HG03571 (cell line): ENCODE measurements around the gene ZFYVE21.

Experiments used
- ATAC-seq: cut with Tn5 transposase; IDR thresholded peaks from one replicate; pipeline ENCODE4 v1.9.1; 2021; ENCODE audit not compliant: unreplicated experiment

ZFYVE21 gene

DNA sequence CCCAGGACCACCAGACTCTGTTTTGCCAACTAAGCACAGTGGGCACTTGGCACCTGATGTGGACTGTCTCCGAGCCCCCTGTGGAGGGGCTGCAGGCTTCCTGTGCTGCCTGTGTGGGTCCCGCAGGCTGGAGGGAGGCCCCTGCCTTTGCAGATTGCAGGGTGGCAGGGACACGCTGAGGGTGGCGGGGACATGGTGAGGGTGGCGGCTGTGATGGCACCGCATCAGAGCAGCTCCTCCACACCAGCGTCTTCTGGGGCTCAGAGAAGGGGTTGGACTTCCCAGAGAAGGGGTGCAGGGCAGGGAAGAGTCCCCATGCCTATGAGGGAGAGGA lies 8.1 kb downstream of the ZFYVE21 start:
- no peak for ATAC-seq

- ATAC-seq = no peak
Observed at GRCh38 chr14:103724116-103724515, 8.5 kb downstream of the ZFYVE21 start.

DNA sequence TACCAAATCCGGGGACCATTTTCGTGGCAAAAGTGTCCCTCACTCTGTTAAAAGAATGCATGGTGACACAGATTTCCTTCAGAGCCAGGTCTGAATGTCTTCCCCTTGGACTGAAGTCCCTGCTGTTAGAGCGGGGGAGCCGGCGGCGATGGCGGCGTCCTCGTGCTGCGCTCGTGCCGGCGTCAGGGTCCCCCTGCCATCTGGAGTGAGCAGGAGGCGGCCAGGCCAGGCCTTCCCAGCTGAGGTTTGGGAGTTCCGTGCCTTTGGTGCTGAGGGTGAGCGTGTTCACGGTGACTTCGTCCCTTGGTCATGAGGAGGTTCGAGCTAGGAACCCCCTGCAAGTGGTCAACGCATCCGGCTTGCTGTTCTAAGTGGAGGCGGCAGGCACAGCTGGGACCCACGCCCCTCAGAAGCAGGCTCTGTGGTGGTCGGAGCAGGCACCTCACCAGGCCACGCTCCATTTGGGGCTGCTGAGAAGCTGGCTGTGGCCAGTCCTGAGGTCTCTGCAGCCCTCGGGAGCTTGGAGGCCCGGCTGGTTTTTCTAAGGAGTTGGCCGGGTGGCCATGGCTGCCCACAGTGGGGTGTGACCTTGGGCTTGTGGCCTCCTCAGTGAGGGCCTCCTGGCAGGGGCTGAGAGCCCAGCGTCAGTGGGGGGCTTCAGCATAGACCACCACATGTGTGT lies 9.5 kb downstream of the ZFYVE21 start:
- ATAC-seq = no peak

GRCh38 chr14:103725739-103726395 lies 10.3 kb downstream of the ZFYVE21 start:
- ATAC-seq = no peak

DNA sequence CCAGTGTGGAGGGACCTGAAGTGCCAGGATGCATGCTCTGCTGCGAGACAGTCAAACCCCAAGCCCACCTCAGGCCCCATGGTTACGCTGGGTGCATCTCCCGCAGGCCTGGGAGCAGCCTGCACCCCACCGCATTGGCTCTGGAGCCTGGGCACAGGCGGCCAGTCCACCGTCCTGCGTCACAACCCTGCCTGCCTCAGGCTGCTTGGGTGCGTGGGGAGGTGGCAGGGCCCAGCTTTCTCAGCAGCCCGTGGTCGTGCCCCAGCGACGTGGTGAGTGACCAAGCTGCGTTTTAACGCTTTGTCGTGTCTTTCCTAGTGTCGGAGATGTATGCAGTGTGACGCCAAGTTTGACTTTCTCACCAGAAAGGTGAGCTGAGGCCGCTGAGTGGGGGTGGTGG lies 10.9 kb downstream of the ZFYVE21 start:
- ATAC-seq = no peak

DNA sequence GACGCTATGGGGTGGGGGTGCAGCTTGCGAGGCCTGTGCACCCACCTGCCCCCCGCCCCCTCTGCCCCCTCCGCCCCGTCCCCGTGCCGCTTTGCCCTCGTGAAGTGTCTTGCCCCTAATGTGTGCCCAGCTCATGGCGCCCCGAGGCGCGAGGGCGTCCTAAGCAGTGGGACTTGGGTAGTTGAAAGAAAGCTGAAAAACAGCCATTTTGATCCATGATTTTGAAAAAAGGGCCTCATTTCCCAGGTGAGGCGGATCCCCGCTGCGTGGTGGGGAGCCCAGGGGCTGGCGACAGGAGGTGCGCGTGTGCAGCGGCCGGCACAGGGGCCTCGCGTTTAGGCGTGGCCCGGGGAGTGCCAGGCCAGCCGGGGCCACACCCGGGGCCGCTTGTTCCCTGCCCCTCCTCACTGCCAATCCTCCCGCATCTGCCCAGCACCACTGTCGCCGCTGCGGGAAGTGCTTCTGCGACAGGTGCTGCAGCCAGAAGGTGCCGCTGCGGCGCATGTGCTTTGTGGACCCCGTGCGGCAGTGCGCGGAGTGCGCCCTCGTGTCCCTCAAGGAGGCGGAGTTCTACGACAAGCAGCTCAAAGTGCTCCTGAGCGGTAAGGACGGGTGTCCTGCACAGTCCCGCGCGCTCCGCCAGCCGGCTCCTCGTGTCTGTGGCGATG lies 11.8 kb downstream of the ZFYVE21 start:
- ATAC-seq = no peak

DNA sequence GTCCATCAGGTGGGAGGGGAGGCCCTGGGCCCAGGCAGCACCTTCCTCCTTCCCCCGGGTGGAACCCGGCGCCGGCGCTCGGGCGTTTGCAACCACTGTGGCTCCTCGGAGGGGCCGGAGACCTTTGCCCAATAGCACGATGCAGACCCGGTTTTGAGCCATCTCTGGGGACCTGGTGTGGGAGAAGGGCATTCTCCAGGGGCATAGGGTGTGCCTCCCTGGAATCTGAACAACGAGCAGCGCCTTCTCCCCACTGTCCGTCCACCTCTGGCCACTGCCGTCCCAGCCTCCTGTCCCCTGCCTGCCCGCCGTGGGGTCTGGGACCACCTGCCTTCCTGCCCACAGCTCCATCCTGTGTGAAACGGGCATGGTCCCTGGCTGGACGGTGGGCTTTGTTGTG lies 12.5 kb downstream of the ZFYVE21 start:
- ATAC-seq = no peak

DNA sequence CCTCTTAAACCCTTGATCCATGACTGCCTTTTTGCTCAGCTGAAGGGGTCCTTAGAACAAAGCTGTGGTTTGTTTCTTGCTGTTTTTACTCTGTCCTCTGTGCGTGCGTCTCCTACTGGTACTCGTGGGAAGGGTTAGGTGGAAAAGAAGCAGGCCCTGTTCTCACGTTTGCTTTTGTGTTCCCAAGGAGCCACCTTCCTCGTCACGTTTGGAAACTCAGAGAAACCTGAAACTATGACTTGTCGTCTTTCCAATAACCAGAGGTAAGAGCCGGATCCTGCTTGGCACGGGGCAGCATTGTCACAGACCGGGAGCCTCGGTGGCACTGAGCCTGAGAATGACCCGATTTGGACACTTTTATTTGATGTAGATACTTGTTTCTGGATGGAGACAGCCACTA lies 13.1 kb downstream of the ZFYVE21 start:
- no peak for ATAC-seq

DNA sequence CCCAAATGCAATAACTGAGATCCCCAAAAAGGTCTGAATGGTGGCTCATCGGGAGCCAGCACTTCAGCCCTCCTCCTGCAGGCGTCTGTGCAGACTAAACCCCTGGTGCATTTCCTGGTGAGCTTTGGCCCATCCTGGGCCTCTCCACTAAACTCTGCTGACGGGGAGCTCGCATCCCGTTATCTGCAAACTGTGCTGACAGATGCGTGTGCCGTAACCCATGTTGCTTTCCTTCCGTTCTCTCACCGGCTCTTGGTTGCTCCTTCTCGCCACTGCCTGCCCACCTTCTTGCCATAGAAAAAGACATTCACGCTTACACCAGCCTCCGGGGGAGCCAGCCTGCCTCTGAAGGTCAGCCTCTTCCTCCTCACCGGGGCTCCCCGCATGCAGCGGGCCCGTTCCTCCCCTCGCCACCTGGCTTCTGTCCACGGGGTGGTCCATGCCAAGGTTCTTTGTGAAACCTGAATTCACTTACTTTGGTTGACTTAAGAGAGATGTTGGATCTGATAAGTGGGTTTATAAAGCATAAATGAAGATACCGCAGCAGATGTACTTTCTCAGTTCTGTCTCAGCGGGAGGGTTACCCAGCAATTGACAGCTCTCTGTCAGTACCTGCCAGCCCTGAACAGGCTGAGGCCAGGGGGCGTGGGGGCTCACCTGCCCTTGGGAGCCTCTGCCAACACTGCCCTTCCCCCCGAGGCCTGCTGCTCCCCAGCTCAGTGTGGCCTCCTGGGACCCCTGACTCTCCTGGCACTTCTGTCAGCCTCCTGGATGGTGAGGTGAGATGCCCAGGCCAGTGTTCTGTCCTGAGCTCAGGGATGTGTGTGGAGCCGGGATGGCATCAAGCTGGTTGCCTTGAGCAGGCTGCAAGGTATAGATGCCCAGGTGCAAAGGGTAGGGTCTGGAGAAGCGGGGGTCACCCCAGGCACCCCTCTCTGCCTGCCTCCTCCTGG lies 14.2 kb downstream of the ZFYVE21 start:
- ATAC-seq = no peak

- no peak for ATAC-seq
Observed at GRCh38 chr14:103730490-103731035, 15.0 kb downstream of the ZFYVE21 start.

DNA sequence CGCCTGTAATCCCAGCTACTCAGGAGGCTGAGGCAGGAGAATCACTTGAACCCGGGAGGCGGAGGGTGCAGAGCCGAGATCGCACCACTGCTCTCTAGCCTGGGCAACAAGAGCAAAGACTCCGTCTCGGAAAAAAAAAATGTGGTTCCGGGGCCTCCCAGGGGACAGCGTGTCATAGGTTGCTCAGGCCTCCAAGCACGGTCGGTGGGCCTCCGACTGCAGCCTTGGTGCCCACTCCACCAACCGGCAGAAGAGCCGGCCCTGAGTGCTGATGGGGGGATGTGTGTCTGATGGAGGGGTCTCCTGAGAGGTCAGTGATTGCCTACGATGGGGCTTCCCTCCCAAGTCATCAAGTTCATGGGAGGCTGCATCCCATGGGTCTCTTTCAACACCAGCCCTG lies 15.9 kb downstream of the ZFYVE21 start:
- no peak for ATAC-seq

DNA sequence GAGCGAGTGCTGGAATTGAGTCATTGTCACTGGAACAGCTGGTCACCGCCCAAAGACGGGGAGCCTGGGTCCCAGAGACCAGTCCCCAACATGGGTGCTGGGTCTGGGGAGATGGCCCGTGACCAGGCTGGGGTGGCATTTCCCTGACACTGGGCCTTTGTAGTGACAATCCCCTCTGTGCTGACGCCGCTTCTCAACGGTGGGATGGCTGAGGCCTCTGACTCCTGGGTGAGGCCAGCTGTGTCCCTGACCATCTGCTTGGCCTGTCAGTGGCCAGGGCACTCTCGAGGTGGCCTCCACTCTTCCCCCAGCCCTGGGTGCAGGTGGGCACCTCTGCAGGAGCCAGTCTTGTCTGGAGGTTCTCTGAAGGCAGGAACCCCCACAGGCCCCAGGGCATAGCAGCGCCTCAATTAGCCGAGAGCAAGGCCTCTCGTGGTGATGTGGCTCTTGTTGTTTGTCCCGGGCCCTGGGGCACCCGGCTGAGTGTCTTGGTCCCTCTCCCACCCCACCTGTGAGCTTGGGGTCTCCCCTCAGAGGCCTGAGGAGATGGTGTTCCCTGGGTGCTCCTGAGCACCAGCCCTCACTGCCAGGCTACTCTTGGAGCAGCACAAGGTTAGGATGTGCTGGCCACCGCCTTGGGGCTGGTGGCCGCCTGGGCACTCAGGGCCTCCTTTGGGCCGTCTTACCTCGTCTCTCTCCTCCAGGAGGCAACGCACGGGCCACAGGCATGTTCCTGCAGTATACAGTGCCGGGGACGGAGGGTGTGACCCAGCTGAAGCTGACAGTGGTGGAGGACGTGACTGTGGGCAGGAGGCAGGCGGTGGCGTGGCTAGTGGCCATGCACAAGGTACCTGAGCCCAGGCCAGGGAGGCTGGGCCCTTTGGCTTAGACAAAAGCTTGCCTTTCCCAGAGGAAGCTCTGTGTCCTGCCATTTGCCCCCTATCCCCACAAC lies 16.6 kb downstream of the ZFYVE21 start:
- no peak for ATAC-seq

DNA sequence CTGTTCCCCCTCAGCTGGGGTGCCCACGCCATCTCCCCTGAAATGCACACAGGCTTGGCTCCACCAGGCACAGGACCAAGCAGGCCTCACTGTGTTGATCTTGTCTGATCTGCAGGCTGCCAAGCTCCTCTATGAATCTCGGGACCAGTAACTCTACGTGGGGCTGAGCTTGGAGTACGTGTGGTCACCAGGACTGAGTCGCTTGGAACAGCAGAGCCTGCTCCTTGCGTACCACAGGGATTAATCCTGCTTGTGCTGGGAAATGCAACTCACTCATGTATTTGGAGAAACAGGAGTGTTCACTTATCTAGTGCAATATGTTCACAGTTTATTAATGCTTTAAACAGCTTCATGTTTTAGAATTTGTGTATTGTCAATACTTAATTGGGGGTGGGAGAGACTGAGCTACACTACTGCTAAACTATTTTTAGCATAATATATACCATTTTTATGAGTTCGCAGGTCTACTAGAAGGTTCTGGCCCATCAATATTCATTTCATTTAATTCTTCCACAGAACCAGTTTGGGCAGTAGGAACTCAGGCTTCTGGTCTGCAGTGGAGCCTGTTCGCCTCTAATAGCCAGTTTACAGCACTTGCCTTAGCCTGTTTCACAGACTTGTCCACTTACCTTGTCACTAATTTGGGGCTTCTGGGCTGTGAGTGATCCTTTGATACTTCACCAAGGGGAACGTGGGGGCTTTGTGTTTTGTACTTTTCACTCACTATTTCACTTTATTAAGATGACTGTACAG lies 17.4 kb downstream of the ZFYVE21 start:
- ATAC-seq = no peak

GRCh38 chr14:103733651-103734050 lies 18.0 kb downstream of the ZFYVE21 start:
- no peak for ATAC-seq

DNA sequence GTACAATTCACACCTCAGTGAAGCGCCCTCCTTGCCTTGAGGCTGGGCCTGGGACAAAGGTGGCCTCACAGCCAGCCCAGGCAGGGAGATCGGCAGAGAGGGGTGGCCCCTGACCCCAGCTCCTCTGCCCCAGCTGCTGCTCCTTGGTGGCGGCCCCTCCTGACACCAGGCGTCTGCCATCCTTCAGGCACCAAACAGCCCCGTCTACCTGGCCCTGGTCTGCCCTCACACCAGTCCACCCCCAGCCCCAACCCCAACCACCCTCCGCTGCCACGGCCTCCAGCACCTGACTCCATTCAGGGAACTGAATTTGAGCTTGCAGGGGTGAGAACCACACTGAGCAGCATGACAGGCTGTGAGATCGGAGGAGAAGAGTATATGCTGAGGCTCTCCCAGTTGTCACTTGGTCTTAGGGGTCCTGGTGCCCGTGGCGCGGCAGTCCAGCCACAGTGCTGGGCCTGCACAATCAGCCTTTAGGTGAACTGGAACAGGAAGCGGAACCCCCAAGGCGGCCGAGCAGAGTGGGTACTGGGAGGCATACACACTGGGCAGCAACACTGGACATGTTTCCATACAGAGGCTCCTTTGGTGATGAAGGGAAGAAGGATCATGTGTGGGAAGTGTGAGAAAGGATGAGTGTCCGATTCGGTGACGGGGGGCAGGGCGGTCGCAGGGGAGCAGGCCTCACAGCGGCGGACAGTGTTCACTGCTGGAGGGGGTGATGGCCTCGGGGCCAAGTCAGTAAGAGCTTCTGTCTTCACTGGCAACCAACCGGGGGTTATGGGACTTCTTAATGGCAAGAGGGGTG lies 18.7 kb downstream of the ZFYVE21 start:
- no peak for ATAC-seq

DNA sequence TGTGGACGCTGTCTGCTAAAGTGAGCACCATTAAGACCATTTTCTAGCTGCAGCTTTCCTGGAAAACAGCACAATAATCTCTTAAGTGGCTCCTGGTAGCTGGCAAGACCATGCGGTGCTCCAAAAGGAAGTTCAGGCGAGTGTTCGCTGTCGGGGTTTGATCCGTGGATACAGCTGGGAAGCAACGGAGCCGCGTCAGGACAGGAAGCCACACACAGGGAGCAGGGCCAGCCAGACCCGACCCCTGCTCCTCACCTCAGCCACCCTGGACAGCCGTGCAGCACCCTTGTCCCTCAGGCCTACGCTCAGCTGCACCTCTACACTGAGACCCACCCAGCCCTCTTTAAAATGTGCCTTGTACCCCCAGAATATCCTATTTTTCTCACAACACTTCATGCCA lies 19.4 kb downstream of the ZFYVE21 start:
- ATAC-seq = no peak

- no peak for ATAC-seq
Observed at GRCh38 chr14:103735439-103735814, 19.8 kb downstream of the ZFYVE21 start.

GRCh38 chr14:103735815-103736545 lies 20.4 kb downstream of the ZFYVE21 start:
- ATAC-seq = no peak
